H9 (cell line): ENCODE results near the gene ESRRA. TPM values are rescaled to one million over a fixed set of nuclear protein-coding genes. Genes with fewer than 3 reads are reported as not detected.
A peak's percentile ranks its signal among the peaks of the same experiment; 100 is the strongest.
"Not testable (repeated sequence)": the region's sequence is repeated elsewhere in the genome, so short reads cannot be mapped to it uniquely, and the experiment has no call there.

Source experiments
- DNase-seq: peaks from one replicate; pipeline ENCODE4 v3.0.0-alpha.2; 2017
- H2AFZ ChIP-seq: one replicate; pipeline ENCODE4 v1.6.1; 2013; ENCODE audit warnings: mild to moderate bottlenecking, low read length, control low read depth, moderate library complexity
- H2AK5ac ChIP-seq: 2 replicates; pipeline ENCODE4 v1.6.1; 2013; ENCODE audit warnings: low read length, control low read depth, mixed read lengths; ENCODE audit not compliant: insufficient read length
- H2BK120ac ChIP-seq: one replicate; pipeline ENCODE4 v1.6.1; 2013; ENCODE audit warnings: low read depth, mild to moderate bottlenecking, low read length, control low read depth, inconsistent platforms; ENCODE audit not compliant: poor library complexity, severe bottlenecking
- H2BK12ac ChIP-seq: 2 replicates; pipeline ENCODE4 v1.6.1; 2013; ENCODE audit warnings: low read length, control low read depth, mixed read lengths, low read depth; ENCODE audit not compliant: insufficient read length
- H2BK15ac ChIP-seq: 2 replicates; pipeline ENCODE4 v1.6.1; 2013; ENCODE audit warnings: low read depth, low read length, control low read depth
- H2BK20ac ChIP-seq: one replicate; pipeline ENCODE4 v1.6.1; 2013; ENCODE audit warnings: low read depth, mild to moderate bottlenecking, low read length, control low read depth, inconsistent platforms; ENCODE audit not compliant: poor library complexity, severe bottlenecking
- H2BK5ac ChIP-seq: 2 replicates; pipeline ENCODE4 v1.6.1; 2013; ENCODE audit warnings: low read length, control low read depth, mixed read lengths; ENCODE audit not compliant: insufficient read length
- H3K14ac ChIP-seq: 2 replicates; pipeline ENCODE4 v1.6.1; 2013; ENCODE audit warnings: low read length, control low read depth; ENCODE audit not compliant: insufficient read depth
- H3K18ac ChIP-seq: 2 replicates; pipeline ENCODE4 v1.6.1; 2013; ENCODE audit warnings: low read depth, mild to moderate bottlenecking, mixed read lengths, low read length, control low read depth; ENCODE audit not compliant: insufficient read length
- H3K23ac ChIP-seq: 2 replicates; pipeline ENCODE4 v1.6.1; 2013; ENCODE audit warnings: low read length, control low read depth, mixed read lengths, low read depth; ENCODE audit not compliant: insufficient read length
- H3K23me2 ChIP-seq: 2 replicates; pipeline ENCODE4 v1.6.1; 2013; ENCODE audit warnings: low read depth, mild to moderate bottlenecking, mixed read lengths, low read length, control low read depth; ENCODE audit not compliant: insufficient read length, poor library complexity, severe bottlenecking
- H3K27ac ChIP-seq: 2 replicates; pipeline ENCODE4 v1.5.1; 2013; ENCODE audit warnings: low read length, control low read depth, mixed read lengths, low read depth; ENCODE audit not compliant: insufficient read length
- H3K27me3 ChIP-seq: 2 replicates; pipeline ENCODE4 v1.6.1; 2013; ENCODE audit warnings: low read length, control low read depth, inconsistent platforms; ENCODE audit not compliant: insufficient read depth
- H3K4ac ChIP-seq: 2 replicates; pipeline ENCODE4 v1.6.1; 2013; ENCODE audit warnings: low read depth, mild to moderate bottlenecking, control low read depth, inconsistent platforms, low read length, moderate library complexity
- H3K4me1 ChIP-seq: 2 replicates; pipeline ENCODE4 v1.6.1; 2013; ENCODE audit warnings: low read length, control low read depth, inconsistent platforms; ENCODE audit not compliant: insufficient read depth
- H3K4me2 ChIP-seq: 2 replicates; pipeline ENCODE4 v1.6.1; 2013; ENCODE audit warnings: low read length, control low read depth, mixed read lengths; ENCODE audit not compliant: insufficient read length, insufficient read depth
- H3K56ac ChIP-seq: 2 replicates; pipeline ENCODE4 v1.6.1; 2013; ENCODE audit warnings: low read depth, mild to moderate bottlenecking, mixed read lengths, low read length, control low read depth; ENCODE audit not compliant: insufficient read length
- H3K79me1 ChIP-seq: 2 replicates; pipeline ENCODE4 v1.6.1; 2013; ENCODE audit warnings: low read depth, mild to moderate bottlenecking, moderate library complexity, low read length, control low read depth, inconsistent platforms; ENCODE audit not compliant: insufficient read depth, poor library complexity, severe bottlenecking
- H3K79me2 ChIP-seq: 2 replicates; pipeline ENCODE4 v1.6.1; 2013; ENCODE audit warnings: low read length, control low read depth, inconsistent platforms; ENCODE audit not compliant: insufficient read depth
- H3K9ac ChIP-seq: 2 replicates; pipeline ENCODE4 v1.6.1; 2013; ENCODE audit warnings: low read length, control low read depth, mixed read lengths; ENCODE audit not compliant: insufficient read length; ENCODE audit errors: extremely low read depth
- H3K9me3 ChIP-seq: one replicate; pipeline ENCODE4 v1.6.1; 2013; ENCODE audit warnings: low read depth, low read length, inconsistent platforms; ENCODE audit not compliant: control insufficient read depth
- H3T11ph ChIP-seq: one replicate; pipeline ENCODE4 v1.6.1; 2013; ENCODE audit warnings: mild to moderate bottlenecking, low read length, control low read depth, inconsistent platforms
- H4K20me1 ChIP-seq: one replicate; pipeline ENCODE4 v1.6.1; 2013; ENCODE audit not compliant: control insufficient read depth, insufficient read length, insufficient read depth
- H4K5ac ChIP-seq: 2 replicates; pipeline ENCODE4 v1.6.1; 2013; ENCODE audit warnings: low read depth, mild to moderate bottlenecking, mixed read lengths, low read length, control low read depth; ENCODE audit not compliant: insufficient read length
- H4K8ac ChIP-seq: replicated peaks from 2 replicates; pipeline ENCODE4 v1.6.1; 2013; ENCODE audit warnings: low read length, control low read depth, mixed read lengths, low read depth; ENCODE audit not compliant: insufficient read length
- H4K91ac ChIP-seq: 2 replicates; pipeline ENCODE4 v1.6.1; 2013; ENCODE audit warnings: low read depth, mild to moderate bottlenecking, moderate library complexity, mixed read lengths, low read length, control low read depth; ENCODE audit not compliant: insufficient read length
- H3K27ac Mint-ChIP-seq, 3 experiments: 2 replicates in 2 of 3; 3 replicates in 1 of 3; pipeline ENCODE4 v1.8.0; 2020 to 2021; ENCODE audit warnings: mixed read lengths in 3 of 3, mild to moderate bottlenecking in 1 of 3, moderate library complexity in 1 of 3
- H3K27me3 Mint-ChIP-seq: 2 replicates; pipeline ENCODE4 v1.8.0; 2021; ENCODE audit warnings: low read depth, mild to moderate bottlenecking, moderate library complexity, mixed read lengths
- H3K36me3 Mint-ChIP-seq, 3 experiments: 2 replicates in 2 of 3; 3 replicates in 1 of 3; pipeline ENCODE4 v1.8.0; 2020 to 2021; ENCODE audit warnings: low read depth in 3 of 3, mixed read lengths in 3 of 3; ENCODE audit not compliant: insufficient read depth in 1 of 3
- H3K4me1 Mint-ChIP-seq, 2 experiments: 2 replicates each; pipeline ENCODE4 v1.8.0; 2020; ENCODE audit warnings: mixed read lengths in 2 of 2
- H3K4me3 Mint-ChIP-seq, 2 experiments: 2 replicates in 1 of 2; 3 replicates in 1 of 2; pipeline ENCODE4 v1.8.0; 2020 to 2021; ENCODE audit warnings: mild to moderate bottlenecking in 2 of 2, mixed read lengths in 2 of 2, moderate library complexity in 1 of 2
- H3K9me3 Mint-ChIP-seq, 2 experiments: 2 replicates in 1 of 2; 3 replicates in 1 of 2; pipeline ENCODE4 v1.8.0; 2020; ENCODE audit warnings: mild to moderate bottlenecking in 2 of 2, mixed read lengths in 2 of 2, moderate library complexity in 1 of 2
- WGBS: extraction: QIAGEN DNeasy Blood & Tissue Kit; methylation state at CpG from one replicate; pipeline ENCODE4 v1.1.7; 2013; ENCODE audit warnings: missing lambda C conversion rate, low lambda C conversion rate, mixed read lengths; ENCODE audit not compliant: insufficient read length; ENCODE audit errors: extremely low coverage; 5-methylcytosine and 5-hydroxymethylcytosine counted together
- total RNA-seq: library from RNA; stranded (reverse); gene quantifications from 2 replicates; pipeline ENCODE4 v1.2.1, GENCODE V29; 2021
- TF ChIP-seq, protein P1 (sequence below): fragments of 200-600 bp; sonication (generic); conservative IDR thresholded peaks from 3 replicates; pipeline ENCODE4 v1.8.0; 2021; ENCODE audit warnings: antibody characterized with exemption, mild to moderate bottlenecking

Gene ESRRA
- total RNA-seq, 1 experiment from 2014 or later, result 42.3 TPM

GRCh38 chr11:64306876-64307622 lies 1.7 kb downstream of the ESRRA start:
- H3K27ac Mint-ChIP-seq, result no peak overlapping the region; a peak in 1 of 7 replicates
- peak overlapping the region; percentile 87 for H3K4me2 ChIP-seq

GRCh38 chr11:64307795-64308194 lies 2.5 kb downstream of the ESRRA start:
- not testable (repeated sequence) for H3T11ph ChIP-seq, H3K56ac ChIP-seq, H2AK5ac ChIP-seq, H4K8ac ChIP-seq, H4K5ac ChIP-seq, H3K18ac ChIP-seq, H2BK5ac ChIP-seq, H3K4me1 ChIP-seq, H3K9ac ChIP-seq, H3K27ac ChIP-seq, H2BK15ac ChIP-seq, H3K23ac ChIP-seq, H2BK20ac ChIP-seq, DNase-seq, H3K9me3 ChIP-seq, H3K14ac ChIP-seq, H4K91ac ChIP-seq, H4K20me1 ChIP-seq, H3K27me3 ChIP-seq, H3K4me2 ChIP-seq, H2BK12ac ChIP-seq, H3K79me2 ChIP-seq, H2BK120ac ChIP-seq, H3K9me3 Mint-ChIP-seq, H2AFZ ChIP-seq, H3K4ac ChIP-seq, H3K79me1 ChIP-seq
- no CpG with 5 or more reads among the region's 5 CpGs for WGBS
- H3K36me3 Mint-ChIP-seq, result peaks cover 6 to 14% (median 7%) of the 10 kb centered on the region in 3 experiments; a peak in 5 of 7 replicates
- H3K27me3 Mint-ChIP-seq, result peaks cover 11% of the 10 kb centered on the region
- peaks cover 13% of the 10 kb centered on the region in 2 experiments for H3K4me1 Mint-ChIP-seq
- peaks cover 10% of the 10 kb centered on the region for H3K23me2 ChIP-seq
- peak overlapping the region; percentile 12 to 16; a peak in 4 of 5 replicates for H3K4me3 Mint-ChIP-seq
- H3K27ac Mint-ChIP-seq, result peak overlapping the region in 1 of 3 experiments; percentile 77; a peak in 1 of 7 replicates

More at GRCh38 chr11:64306876-64307622, 1.7 kb downstream of the ESRRA start:
- no peaks in the 10 kb centered on the region for H3K9me3 ChIP-seq
- H3K27me3 ChIP-seq, result no peaks in the 10 kb centered on the region
- Mint-ChIP-seq H3K9me3 (no peaks in the 10 kb centered on the region), H3K4me3 (peak overlapping the region; percentile 90 to 92), H3K4me1 (peaks cover 13% of the 10 kb centered on the region in 2 experiments), H3K27me3 (peaks cover 16% of the 10 kb centered on the region), H3K36me3 (peaks cover 6 to 9% (median 7%) of the 10 kb centered on the region in 3 experiments; a peak in 5 of 7 replicates)
- H3K9ac ChIP-seq, result no peak overlapping the region
- no peak overlapping the region for H3T11ph ChIP-seq
- H4K91ac ChIP-seq, result no peak overlapping the region
- H3K79me2 ChIP-seq, result peaks cover 3% of the 10 kb centered on the region; the same call in 1 of the 2 replicates
- no peak for DNase-seq
- H3K14ac ChIP-seq, result no peak overlapping the region
- TF ChIP-seq, protein P1, sequence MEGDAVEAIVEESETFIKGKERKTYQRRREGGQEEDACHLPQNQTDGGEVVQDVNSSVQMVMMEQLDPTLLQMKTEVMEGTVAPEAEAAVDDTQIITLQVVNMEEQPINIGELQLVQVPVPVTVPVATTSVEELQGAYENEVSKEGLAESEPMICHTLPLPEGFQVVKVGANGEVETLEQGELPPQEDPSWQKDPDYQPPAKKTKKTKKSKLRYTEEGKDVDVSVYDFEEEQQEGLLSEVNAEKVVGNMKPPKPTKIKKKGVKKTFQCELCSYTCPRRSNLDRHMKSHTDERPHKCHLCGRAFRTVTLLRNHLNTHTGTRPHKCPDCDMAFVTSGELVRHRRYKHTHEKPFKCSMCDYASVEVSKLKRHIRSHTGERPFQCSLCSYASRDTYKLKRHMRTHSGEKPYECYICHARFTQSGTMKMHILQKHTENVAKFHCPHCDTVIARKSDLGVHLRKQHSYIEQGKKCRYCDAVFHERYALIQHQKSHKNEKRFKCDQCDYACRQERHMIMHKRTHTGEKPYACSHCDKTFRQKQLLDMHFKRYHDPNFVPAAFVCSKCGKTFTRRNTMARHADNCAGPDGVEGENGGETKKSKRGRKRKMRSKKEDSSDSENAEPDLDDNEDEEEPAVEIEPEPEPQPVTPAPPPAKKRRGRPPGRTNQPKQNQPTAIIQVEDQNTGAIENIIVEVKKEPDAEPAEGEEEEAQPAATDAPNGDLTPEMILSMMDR, result no peak
- H2AK5ac ChIP-seq, result no peak overlapping the region
- H2AFZ ChIP-seq, result no peak overlapping the region
- no CpG with 5 or more reads among the region's 15 CpGs for WGBS
- no peak overlapping the region for H4K8ac ChIP-seq
- no peak overlapping the region for H2BK120ac ChIP-seq
- no peak overlapping the region for H3K56ac ChIP-seq
- no peak overlapping the region for H3K27ac ChIP-seq
- H3K4ac ChIP-seq, result no peak overlapping the region
- H2BK12ac ChIP-seq, result no peak overlapping the region
- H2BK5ac ChIP-seq, result no peak overlapping the region
- H2BK15ac ChIP-seq, result no peak overlapping the region
- H2BK20ac ChIP-seq, result no peak overlapping the region
- H3K79me1 ChIP-seq, result peaks cover 5% of the 10 kb centered on the region
- H3K4me1 ChIP-seq, result peaks cover 2% of the 10 kb centered on the region; the same call in 1 of the 2 replicates
- H3K23ac ChIP-seq, result no peak overlapping the region
- H4K5ac ChIP-seq, result no peak overlapping the region
- peaks cover 10% of the 10 kb centered on the region for H3K23me2 ChIP-seq
- H3K18ac ChIP-seq, result no peak overlapping the region
- H4K20me1 ChIP-seq, result no peaks in the 10 kb centered on the region
